Measurements from ENCODE around the gene KIAA0319L. TPM values are rescaled to one million over a fixed set of nuclear protein-coding genes. Genes with fewer than 3 reads are reported as not detected.
"Not testable (repeated sequence)": the region's sequence is repeated elsewhere in the genome, so short reads cannot be mapped to it uniquely, and the experiment has no call there.

Gene KIAA0319L
- total RNA-seq, 1 experiment from 2014 or later, result 70.0 TPM

DNA sequence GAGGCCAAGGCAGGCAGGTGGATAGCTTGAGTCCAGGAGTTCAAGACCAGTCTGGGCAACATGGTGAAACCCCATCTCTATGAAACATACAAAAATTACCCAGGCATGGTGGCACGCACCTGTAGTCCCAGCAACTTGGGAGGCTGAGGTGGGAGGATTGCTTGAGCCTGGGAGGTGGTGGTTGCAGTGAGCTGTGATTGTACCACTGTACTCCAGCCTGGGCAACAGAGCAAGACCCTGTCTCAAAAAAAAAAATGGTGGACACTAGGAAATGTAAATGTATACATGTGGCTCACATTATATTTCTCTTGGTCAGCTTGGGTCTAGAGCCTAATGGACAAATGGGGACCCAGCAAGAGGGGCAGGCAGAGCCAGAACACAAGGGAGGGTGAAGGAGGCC, 28.6 kb upstream of the KIAA0319L start:
- CTCF ChIA-PET, result interaction anchor here (1.2 to 4.4 kb wide), 3 partner anchors 21 to 141 kb away, joined by 4 to 19 read pairs (median 4); no protein-coding TSS in a partner anchor
- not testable (repeated sequence) for DNase-seq (ENCODE audit: low spot score); H3K27ac Mint-ChIP-seq; H3K27me3 Mint-ChIP-seq (ENCODE audit: low read depth); H3K9me3 Mint-ChIP-seq; ATAC-seq; H3K36me3 Mint-ChIP-seq; H3K4me3 Mint-ChIP-seq
- peaks cover 10% of the 10 kb centered on the region; the same call in 1 of the 2 replicates for H3K4me1 Mint-ChIP-seq
- POLR2A ChIA-PET, result interaction anchor here (0.5 kb wide), 1 partner anchor 47 kb away, joined by 3 read pairs; no protein-coding TSS in a partner anchor
- TF ChIP-seq ZNF121 (CRISPR knock-in tag; IDR thresholded peaks at IDR 0.05), result 0 out of 2 replicates have a peak, but pooled peaks have one; percentile 39

DNA sequence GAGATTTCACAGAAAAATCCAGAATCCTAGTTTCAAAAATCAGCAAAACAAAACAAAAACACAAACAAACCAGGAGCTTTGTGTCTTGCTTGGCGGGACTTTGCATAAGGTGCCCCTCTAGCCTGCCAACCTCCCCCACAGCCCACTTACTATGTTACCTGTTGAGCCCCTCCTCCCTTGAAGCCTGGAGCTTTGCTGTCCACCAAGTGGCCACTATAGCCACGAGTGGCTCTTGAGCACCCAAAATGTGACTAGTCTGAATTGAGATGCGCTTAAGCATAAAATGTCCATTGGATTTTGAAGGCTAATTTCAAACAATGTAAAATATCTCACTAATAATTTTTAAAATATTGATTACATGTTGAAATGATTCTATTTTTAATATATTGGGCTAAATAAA, 28.1 kb upstream of the KIAA0319L start:
- TF ChIP-seq FOXJ3 (CRISPR knock-in tag; IDR thresholded peaks at IDR 0.05; ENCODE audit: borderline replicate concordance) (no peak), GABPB1 (CRISPR knock-in tag; IDR thresholded peaks at IDR 0.05) (no peak), SOX15 (CRISPR knock-in tag; IDR thresholded peaks at IDR 0.05) (no peak), KAT7 (CRISPR knock-in tag; IDR thresholded peaks at IDR 0.05; ENCODE audit: borderline replicate concordance) (no peak), ZNF121 (CRISPR knock-in tag; IDR thresholded peaks at IDR 0.05) (no peak), NR3C1 (CRISPR knock-in tag; conservative IDR thresholded peaks at IDR 0.05; ENCODE audit: low read depth) (no peak), ZNF396 (CRISPR knock-in tag; IDR thresholded peaks at IDR 0.05; ENCODE audit: borderline replicate concordance) (no peak)
- TF ChIP-seq, protein P1, sequence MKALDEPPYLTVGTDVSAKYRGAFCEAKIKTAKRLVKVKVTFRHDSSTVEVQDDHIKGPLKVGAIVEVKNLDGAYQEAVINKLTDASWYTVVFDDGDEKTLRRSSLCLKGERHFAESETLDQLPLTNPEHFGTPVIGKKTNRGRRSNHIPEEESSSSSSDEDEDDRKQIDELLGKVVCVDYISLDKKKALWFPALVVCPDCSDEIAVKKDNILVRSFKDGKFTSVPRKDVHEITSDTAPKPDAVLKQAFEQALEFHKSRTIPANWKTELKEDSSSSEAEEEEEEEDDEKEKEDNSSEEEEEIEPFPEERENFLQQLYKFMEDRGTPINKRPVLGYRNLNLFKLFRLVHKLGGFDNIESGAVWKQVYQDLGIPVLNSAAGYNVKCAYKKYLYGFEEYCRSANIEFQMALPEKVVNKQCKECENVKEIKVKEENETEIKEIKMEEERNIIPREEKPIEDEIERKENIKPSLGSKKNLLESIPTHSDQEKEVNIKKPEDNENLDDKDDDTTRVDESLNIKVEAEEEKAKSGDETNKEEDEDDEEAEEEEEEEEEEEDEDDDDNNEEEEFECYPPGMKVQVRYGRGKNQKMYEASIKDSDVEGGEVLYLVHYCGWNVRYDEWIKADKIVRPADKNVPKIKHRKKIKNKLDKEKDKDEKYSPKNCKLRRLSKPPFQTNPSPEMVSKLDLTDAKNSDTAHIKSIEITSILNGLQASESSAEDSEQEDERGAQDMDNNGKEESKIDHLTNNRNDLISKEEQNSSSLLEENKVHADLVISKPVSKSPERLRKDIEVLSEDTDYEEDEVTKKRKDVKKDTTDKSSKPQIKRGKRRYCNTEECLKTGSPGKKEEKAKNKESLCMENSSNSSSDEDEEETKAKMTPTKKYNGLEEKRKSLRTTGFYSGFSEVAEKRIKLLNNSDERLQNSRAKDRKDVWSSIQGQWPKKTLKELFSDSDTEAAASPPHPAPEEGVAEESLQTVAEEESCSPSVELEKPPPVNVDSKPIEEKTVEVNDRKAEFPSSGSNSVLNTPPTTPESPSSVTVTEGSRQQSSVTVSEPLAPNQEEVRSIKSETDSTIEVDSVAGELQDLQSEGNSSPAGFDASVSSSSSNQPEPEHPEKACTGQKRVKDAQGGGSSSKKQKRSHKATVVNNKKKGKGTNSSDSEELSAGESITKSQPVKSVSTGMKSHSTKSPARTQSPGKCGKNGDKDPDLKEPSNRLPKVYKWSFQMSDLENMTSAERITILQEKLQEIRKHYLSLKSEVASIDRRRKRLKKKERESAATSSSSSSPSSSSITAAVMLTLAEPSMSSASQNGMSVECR (CRISPR knock-in tag; IDR thresholded peaks at IDR 0.05; ENCODE audit: borderline replicate concordance), result no peak
- TF ChIP-seq, protein P2, sequence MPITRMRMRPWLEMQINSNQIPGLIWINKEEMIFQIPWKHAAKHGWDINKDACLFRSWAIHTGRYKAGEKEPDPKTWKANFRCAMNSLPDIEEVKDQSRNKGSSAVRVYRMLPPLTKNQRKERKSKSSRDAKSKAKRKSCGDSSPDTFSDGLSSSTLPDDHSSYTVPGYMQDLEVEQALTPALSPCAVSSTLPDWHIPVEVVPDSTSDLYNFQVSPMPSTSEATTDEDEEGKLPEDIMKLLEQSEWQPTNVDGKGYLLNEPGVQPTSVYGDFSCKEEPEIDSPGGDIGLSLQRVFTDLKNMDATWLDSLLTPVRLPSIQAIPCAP (CRISPR knock-in tag; IDR thresholded peaks at IDR 0.05), result no peak
- TF ChIP-seq, protein P3, sequence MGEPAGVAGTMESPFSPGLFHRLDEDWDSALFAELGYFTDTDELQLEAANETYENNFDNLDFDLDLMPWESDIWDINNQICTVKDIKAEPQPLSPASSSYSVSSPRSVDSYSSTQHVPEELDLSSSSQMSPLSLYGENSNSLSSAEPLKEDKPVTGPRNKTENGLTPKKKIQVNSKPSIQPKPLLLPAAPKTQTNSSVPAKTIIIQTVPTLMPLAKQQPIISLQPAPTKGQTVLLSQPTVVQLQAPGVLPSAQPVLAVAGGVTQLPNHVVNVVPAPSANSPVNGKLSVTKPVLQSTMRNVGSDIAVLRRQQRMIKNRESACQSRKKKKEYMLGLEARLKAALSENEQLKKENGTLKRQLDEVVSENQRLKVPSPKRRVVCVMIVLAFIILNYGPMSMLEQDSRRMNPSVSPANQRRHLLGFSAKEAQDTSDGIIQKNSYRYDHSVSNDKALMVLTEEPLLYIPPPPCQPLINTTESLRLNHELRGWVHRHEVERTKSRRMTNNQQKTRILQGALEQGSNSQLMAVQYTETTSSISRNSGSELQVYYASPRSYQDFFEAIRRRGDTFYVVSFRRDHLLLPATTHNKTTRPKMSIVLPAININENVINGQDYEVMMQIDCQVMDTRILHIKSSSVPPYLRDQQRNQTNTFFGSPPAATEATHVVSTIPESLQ (CRISPR knock-in tag; IDR thresholded peaks at IDR 0.05), result no peak
- TF ChIP-seq, protein P4, sequence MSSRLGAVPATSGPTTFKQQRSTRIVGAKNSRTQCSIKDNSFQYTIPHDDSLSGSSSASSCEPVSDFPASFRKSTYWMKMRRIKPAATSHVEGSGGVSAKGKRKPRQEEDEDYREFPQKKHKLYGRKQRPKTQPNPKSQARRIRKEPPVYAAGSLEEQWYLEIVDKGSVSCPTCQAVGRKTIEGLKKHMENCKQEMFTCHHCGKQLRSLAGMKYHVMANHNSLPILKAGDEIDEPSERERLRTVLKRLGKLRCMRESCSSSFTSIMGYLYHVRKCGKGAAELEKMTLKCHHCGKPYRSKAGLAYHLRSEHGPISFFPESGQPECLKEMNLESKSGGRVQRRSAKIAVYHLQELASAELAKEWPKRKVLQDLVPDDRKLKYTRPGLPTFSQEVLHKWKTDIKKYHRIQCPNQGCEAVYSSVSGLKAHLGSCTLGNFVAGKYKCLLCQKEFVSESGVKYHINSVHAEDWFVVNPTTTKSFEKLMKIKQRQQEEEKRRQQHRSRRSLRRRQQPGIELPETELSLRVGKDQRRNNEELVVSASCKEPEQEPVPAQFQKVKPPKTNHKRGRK (CRISPR knock-in tag; IDR thresholded peaks at IDR 0.05; ENCODE audit: borderline replicate concordance), result no peak
- peaks cover 10% of the 10 kb centered on the region; the same call in 1 of the 2 replicates for H3K4me1 Mint-ChIP-seq
- no peaks in the 10 kb centered on the region for H3K36me3 Mint-ChIP-seq
- DNase-seq (ENCODE audit: low spot score) (no peak), ATAC-seq (no peak)
- no peak overlapping the region for H3K4me3 Mint-ChIP-seq
- POLR2A ChIA-PET, result no interaction called here
- H3K27ac Mint-ChIP-seq, result no peak overlapping the region
- CTCF ChIA-PET, result interaction anchor here (0.9 to 4.4 kb wide), 5 partner anchors 8 to 142 kb away, joined by 3 to 19 read pairs (median 4); no protein-coding TSS in a partner anchor
- H3K9me3 Mint-ChIP-seq, result no peaks in the 10 kb centered on the region
- H3K27me3 Mint-ChIP-seq (ENCODE audit: low read depth), result peaks cover 3% of the 10 kb centered on the region

DNA sequence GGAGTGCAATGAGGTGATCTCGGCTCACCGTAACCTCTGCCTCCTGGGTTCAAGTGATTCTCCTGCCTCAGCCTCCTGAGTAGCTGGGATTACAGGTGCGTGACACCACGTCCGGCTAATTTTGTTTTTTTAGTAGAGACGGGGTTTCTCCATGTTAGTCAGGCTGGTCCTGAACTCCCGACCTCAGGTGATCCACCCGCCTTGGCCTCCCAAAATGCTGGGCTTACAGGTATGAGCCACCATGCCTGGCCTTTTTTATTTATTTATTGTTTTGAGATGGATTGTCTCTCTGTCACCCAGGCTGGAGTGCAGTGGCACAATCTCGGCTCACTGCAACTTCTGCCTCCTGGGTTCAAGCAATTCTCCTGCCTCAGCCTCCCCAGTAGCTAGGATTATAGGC, 24.4 kb upstream of the KIAA0319L start:
- H3K27ac Mint-ChIP-seq, H3K9me3 Mint-ChIP-seq: not testable (repeated sequence)

More for the DNA sequence above, 24.4 kb upstream of the KIAA0319L start:
- Mint-ChIP-seq H3K4me1 (peaks cover 11% of the 10 kb centered on the region), H3K27me3 (ENCODE audit: low read depth) (peaks cover 38% of the 10 kb centered on the region)
- DNase-seq (ENCODE audit: low spot score); H3K36me3 Mint-ChIP-seq; H3K4me3 Mint-ChIP-seq; ATAC-seq; POLR2A ChIA-PET; CTCF ChIA-PET: not testable (repeated sequence)
